Colon (tissue), 2 donors: ENCODE data around the gene WNT9A.
"Not testable (repeated sequence)": the region's sequence is repeated elsewhere in the genome, so short reads cannot be mapped to it uniquely, and the experiment has no call there.

Experiments
- FAIRE-seq: peaks from 2 replicates; lab custom pipeline; 2012; peaks lifted over from hg19 to GRCh38; lab: Jason Lieb, UNC
- donor health status: control.
- donor health status: control.

WNT9A gene

GRCh38 chr1:227886503-227886961 lies 61.2 kb downstream of the WNT9A start:
- no peak for FAIRE-seq

- FAIRE-seq = no peak
These were observed 61.9 kb downstream of the WNT9A start for GRCh38 chr1:227885648-227886502.

GRCh38 chr1:227885135-227885647 lies 62.5 kb downstream of the WNT9A start:
- no peak for FAIRE-seq

- no peak for FAIRE-seq
These were observed 63.2 kb downstream of the WNT9A start for GRCh38 chr1:227884370-227885134.

GRCh38 chr1:227883641-227884301 lies 64.0 kb downstream of the WNT9A start:
- no peak for FAIRE-seq

GRCh38 chr1:227883073-227883520 lies 64.6 kb downstream of the WNT9A start:
- no peak for FAIRE-seq

- FAIRE-seq = no peak
These were observed 67.3 kb downstream of the WNT9A start for GRCh38 chr1:227880342-227880924.

- not testable (repeated sequence) for FAIRE-seq
These were observed 69.9 kb downstream of the WNT9A start for GRCh38 chr1:227877810-227878209.

GRCh38 chr1:227871892-227872291 lies 75.8 kb downstream of the WNT9A start:
- not testable (repeated sequence) for FAIRE-seq

- FAIRE-seq = no peak
These were observed 77.4 kb downstream of the WNT9A start for GRCh38 chr1:227870366-227870765.

GRCh38 chr1:227869851-227870305 lies 77.9 kb downstream of the WNT9A start:
- FAIRE-seq = no peak

GRCh38 chr1:227869279-227869842 lies 78.4 kb downstream of the WNT9A start:
- no peak for FAIRE-seq
